ENCODE measurements around the gene NUDCD3. TPM values are rescaled to one million over a fixed set of nuclear protein-coding genes. Genes with fewer than 3 reads are reported as not detected.

The NUDCD3 gene
- total and polyA plus RNA-seq, 2 of the 8 experiments (the other 6 are each of a cell fraction or from before 2014, with no cell fraction given), result 35.2 to 93.7 TPM

DNA sequence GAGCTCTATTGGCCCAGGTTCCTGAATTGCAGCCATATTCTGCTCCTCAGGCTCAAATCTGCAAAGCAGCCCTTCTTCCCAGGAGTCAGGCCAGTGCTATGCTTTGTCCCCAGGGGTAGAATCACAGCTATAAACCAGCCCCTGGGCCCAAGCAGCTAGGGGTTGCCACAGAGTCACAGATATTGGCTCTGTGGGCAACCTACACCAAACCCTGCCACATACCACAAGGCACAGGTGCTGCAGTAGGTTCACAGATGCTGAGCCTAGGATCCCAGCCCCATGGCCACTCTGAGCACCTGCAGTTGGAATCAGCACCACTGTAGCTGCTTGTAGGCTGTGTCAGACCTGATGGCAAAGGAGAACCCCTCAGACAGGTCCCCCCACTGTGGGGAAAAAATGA is 122.0 kb downstream of the NUDCD3 start:
- H2BK5ac ChIP-seq (ENCODE audit: low read depth, low read length), result no peak overlapping the region
- CTCF ChIA-PET (ENCODE audit: partially characterized antibody), result interaction anchor here (0.6 to 1.9 kb wide), 9 partner anchors 9 to 341 kb away, joined by 3 to 14 read pairs (median 3); no protein-coding TSS in a partner anchor
- no peak for FAIRE-seq
- TF ChIP-seq, protein P1, sequence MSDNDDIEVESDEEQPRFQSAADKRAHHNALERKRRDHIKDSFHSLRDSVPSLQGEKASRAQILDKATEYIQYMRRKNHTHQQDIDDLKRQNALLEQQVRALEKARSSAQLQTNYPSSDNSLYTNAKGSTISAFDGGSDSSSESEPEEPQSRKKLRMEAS (IDR thresholded peaks at IDR 0.05), result no peak
- TF ChIP-seq, protein P2, sequence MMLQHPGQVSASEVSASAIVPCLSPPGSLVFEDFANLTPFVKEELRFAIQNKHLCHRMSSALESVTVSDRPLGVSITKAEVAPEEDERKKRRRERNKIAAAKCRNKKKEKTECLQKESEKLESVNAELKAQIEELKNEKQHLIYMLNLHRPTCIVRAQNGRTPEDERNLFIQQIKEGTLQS (IDR thresholded peaks at IDR 0.05; ENCODE audit: insufficient read depth, low read depth, low read length), result no peak
- TF ChIP-seq RFX5 (IDR thresholded peaks at IDR 0.05; ENCODE audit: borderline replicate concordance, low read depth, low read length) (no peak), TCF12 (IDR thresholded peaks at IDR 0.05; ENCODE audit: low read depth, low read length) (no peak), TEAD4 (IDR thresholded peaks at IDR 0.05; ENCODE audit: low read depth, low read length) (no peak), CBX5 (IDR thresholded peaks at IDR 0.05; ENCODE audit: low read depth, low read length) (no peak), SP1 (IDR thresholded peaks at IDR 0.05; ENCODE audit: low read depth, low read length) (no peak), CBX8 (IDR thresholded peaks at IDR 0.05; ENCODE audit: borderline replicate concordance, low read depth, low read length) (no peak), POLR2AphosphoS5 (IDR thresholded peaks at IDR 0.05; ENCODE audit: low read depth, low read length) (no peak), CHD2 (IDR thresholded peaks at IDR 0.05; ENCODE audit: low read length) (no peak), RBBP5 (IDR thresholded peaks at IDR 0.05; ENCODE audit: borderline replicate concordance, low read depth, low read length) (no peak), BRCA1 (IDR thresholded peaks at IDR 0.05; ENCODE audit: low read depth, low read length) (no peak)

More for the DNA sequence above, 122.0 kb downstream of the NUDCD3 start:
- H3K14ac ChIP-seq (ENCODE audit: insufficient read length), result no peak overlapping the region
- H2AFZ ChIP-seq (ENCODE audit: low read length), result no peak overlapping the region
- H3K4me1 ChIP-seq (replicated peaks in 1 of 4; ENCODE audit: control insufficient read depth in 3 of 4, insufficient read depth in 4 of 4, low read length in 3 of 4), result no peaks in the 10 kb centered on the region
- no peak overlapping the region for H2BK120ac ChIP-seq (replicated peaks; ENCODE audit: low read depth, low read length)
- H4K91ac ChIP-seq (replicated peaks; ENCODE audit: insufficient read length, low read length), result no peak overlapping the region
- H3K56ac ChIP-seq (replicated peaks; ENCODE audit: insufficient read length, low read depth, low read length), result no peak overlapping the region
- no peak overlapping the region for H4K8ac ChIP-seq (ENCODE audit: extremely low read depth, insufficient read depth, low read length)
- H2BK15ac ChIP-seq (ENCODE audit: low read length), result no peak overlapping the region
- H3K27ac ChIP-seq (ENCODE audit: low read depth, low read length), result no peak overlapping the region
- no peak overlapping the region for H3K4ac ChIP-seq (replicated peaks; ENCODE audit: insufficient read length, low read depth, low read length)
- no peaks in the 10 kb centered on the region; a peak in 2 of 7 replicates for H3K27me3 ChIP-seq (replicated peaks in 1 of 4; ENCODE audit: control insufficient read depth in 3 of 4, extremely low read depth in 1 of 4, insufficient read depth in 3 of 4, low read length in 3 of 4)
- H3K4me3 ChIP-seq (ENCODE audit: extremely low read depth in 1 of 4, insufficient read depth in 2 of 4, low read depth in 3 of 4, low read length in 4 of 4), result no peak overlapping the region
- H3K79me1 ChIP-seq (ENCODE audit: low read depth, low read length), result no peaks in the 10 kb centered on the region
- POLR2A ChIA-PET (ENCODE audit: partially characterized antibody), result interaction anchor here (0.8 to 0.9 kb wide), 2 partner anchors 9 to 23 kb away, joined by 3 to 4 read pairs; no protein-coding TSS in a partner anchor
- H3K79me2 ChIP-seq (ENCODE audit: control insufficient read depth in 1 of 2, insufficient read depth in 2 of 2, low read length in 2 of 2), result no peaks in the 10 kb centered on the region
- H3K23ac ChIP-seq (ENCODE audit: insufficient read length), result no peak overlapping the region
- no peaks in the 10 kb centered on the region for H3K36me3 ChIP-seq (ENCODE audit: control insufficient read depth in 2 of 4, insufficient read depth in 4 of 4, low read length in 3 of 4)
- H3K18ac ChIP-seq (ENCODE audit: extremely low read depth, low read length), result no peak overlapping the region
- DNase-seq (ENCODE audit: low read depth in 1 of 2, low spot score in 2 of 2), result no peak
- peaks cover 2% of the 10 kb centered on the region; the same call in 1 of the 2 replicates for H3K23me2 ChIP-seq (ENCODE audit: low read depth, low read length)
- H2AK5ac ChIP-seq (ENCODE audit: low read depth, low read length), result no peak overlapping the region
- no peak overlapping the region for H2BK20ac ChIP-seq (ENCODE audit: low read length)
- no peak overlapping the region for H3K4me2 ChIP-seq (ENCODE audit: insufficient read depth in 1 of 2, low read depth in 2 of 2, low read length in 2 of 2)
- no peaks in the 10 kb centered on the region for H3K9me3 ChIP-seq (ENCODE audit: insufficient read depth in 2 of 2, low read depth in 1 of 2, low read length in 1 of 2)
- H2BK12ac ChIP-seq (ENCODE audit: low read depth, low read length), result no peak overlapping the region
- peaks cover 0 to 1% of the 10 kb centered on the region in 2 experiments for H4K20me1 ChIP-seq (replicated peaks in 1 of 2; ENCODE audit: control insufficient read depth in 1 of 2, insufficient read depth in 2 of 2, low read length in 2 of 2)
- no peak overlapping the region for H4K5ac ChIP-seq (ENCODE audit: insufficient read length, low read depth, low read length)
- H3K9ac ChIP-seq (replicated peaks in 1 of 4; ENCODE audit: extremely low read depth in 1 of 4, low read depth in 3 of 4, low read length in 3 of 4), result no peak overlapping the region

Measured in H1 (cell line).